NCI-H187 treated with DMSO at 0.1 percent for 48 hours (cell line): ENCODE measurements around the gene SWAP70.
"Not testable (repeated sequence)": the region's sequence is repeated elsewhere in the genome, so short reads cannot be mapped to it uniquely, and the experiment has no call there.

ENCODE experiments used
- DNase-seq: peaks from one replicate; lab custom pipeline; 2025; lab: John Stamatoyannopoulos, UW

Gene SWAP70

DNA sequence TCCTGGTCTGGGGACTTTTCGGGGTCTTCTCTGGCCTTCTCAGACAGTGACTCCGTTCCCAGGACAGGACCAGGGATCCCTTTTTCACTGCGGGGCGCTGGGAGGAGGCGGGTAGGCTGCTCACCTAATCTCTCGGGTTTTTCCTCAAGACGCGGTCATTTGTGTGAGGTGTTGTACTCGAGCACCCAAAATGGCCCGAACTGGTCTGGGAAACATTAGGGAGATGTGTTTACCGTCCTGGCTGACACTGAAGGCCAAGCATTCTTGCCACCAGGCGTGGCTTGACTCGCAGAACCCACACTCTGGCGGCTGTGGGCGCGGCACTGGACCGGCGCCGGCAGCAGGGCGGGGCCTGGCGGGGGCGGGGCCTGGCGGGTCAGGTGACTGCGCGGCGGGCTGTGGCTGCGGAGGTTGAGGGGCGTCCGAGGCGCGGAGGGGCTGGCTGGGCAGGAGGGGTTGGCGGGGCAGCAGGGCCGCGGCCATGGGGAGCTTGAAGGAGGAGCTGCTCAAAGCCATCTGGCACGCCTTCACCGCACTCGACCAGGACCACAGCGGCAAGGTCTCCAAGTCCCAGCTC is at the start of gene SWAP70:
Gene SWAP70, plus strand, starts transcription at position 379 of the 577 bp plus-strand sequence. Its CDS starts 103 bp downstream, at position 482.
- no peak for DNase-seq

DNA sequence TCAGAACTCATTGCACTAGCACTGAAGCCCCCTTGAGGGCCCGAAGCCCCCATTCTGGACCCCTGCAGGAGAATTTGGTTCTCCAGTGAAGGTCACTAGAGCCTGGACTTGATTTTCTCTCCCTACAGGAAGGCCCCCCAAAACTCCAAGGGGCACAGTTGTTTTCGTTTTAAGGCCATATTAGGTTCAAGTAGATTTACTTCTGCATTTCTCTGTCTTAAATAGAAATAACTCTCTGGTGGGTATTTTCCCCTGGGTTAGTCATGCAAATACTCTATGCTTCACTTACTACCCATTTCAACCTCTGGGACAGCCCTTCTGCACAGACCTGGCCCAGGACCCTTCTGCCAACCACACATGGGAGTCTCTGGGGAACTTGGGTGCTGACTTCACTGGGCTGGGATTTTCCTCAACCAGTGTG is 48.8 kb upstream of the SWAP70 start:
- no peak for DNase-seq

DNA sequence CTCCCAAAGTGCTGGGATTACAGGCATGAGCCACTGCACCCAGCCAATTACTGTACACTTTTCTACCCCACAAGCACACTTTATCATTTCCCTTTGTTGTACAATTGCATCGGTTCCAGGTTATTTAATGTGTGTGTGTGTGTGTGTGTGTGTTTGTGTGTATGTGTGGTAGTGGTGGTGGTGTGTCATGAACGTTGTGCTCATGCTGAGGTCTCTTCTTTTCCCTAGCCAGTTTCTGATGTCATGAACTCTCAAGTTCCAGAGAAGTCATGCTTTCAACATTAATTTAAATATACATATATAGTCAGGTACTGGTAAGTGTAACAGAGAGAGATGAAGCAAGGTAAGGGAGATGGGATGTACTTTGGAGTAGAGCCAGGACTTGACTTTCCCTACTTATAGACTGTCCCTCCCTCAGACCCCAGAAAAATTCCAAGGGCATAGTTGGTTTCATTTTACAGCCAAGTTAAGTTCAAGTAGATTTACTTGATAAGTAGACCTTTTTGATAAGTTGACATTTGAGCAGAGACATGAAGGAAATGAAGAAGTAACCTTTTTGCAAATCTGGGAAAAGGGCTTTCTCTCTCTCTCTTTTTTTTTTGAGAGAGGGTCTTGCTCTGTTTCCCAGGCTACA is 47.7 kb upstream of the SWAP70 start:
- no peak for DNase-seq

DNA sequence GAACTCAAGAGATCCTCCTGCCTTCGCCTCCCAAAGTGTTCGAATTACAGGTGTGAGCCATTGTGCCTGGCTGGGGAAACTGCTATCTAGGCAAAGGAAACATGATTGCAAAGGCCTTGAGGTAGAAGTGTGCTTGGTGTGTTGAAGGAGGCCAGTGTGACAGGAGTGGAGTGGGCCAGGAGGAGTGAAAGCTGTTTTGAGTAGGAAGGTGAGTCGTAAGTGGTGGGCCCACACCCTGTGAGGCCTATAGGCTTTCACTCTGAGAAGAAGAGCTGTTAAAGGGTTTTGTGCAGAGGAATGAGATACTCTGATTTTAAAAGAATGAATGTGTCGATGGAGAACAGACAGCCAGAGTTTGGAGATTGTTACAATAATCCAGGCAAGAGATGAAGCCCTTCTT is 47.0 kb upstream of the SWAP70 start:
- no peak for DNase-seq

DNA sequence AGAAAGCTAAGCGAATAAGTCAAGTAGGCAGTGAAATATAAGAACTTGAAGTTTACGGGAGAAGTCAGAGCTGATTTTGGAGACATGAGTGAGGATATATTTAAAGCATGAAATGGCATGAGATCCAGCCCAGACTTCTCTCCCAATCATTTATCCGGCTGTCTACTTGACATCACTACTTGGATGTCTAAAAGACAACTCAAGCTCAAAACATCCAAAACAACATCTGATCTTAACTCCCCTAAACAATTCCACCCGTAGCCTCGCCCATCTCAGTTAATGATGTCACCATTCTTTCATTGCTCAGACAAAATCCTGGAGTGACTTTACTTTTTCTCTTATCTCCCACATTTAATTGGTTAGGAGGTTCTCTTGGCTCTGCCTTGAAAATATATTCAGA is 45.9 kb upstream of the SWAP70 start:
- no peak for DNase-seq

DNA sequence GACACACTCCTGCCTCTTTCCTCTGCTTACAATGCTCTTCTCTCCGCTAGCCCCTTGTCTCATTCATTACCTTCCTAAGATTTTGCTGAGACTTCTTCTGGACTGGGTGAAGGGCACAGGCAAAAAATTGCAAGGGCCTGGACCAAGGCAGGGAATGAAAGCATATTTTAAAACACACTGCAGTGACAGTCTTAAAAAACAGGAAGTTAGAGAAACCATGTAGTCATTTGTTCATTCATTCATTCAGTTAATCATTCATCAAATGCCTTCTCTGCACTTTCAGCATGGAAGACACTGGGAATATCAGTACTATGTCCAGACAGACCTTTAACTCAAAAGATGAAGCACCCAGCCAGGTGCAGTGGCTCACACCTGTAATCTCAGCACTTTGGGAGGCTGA is 44.9 kb upstream of the SWAP70 start:
- DNase-seq = no peak

DNA sequence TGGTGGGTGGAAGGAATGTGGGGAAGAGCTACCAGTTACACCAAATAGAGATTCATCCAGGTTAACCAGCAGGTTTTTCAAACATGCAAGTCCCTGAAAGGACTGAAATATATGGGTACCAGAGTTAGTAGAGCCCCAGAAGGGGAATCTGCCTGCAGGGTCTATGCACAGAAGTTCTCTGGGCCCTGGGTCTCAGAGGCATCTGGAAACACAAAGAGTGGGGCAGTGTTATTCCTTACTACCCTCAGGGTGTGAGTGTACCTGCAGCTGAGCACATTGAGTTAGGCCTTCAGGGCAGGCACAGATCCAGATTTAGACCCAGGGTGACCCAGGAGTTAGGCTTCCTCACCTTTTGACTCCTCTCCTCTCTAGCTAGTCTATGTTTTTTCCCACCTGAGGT is 43.9 kb upstream of the SWAP70 start:
- no peak for DNase-seq

DNA sequence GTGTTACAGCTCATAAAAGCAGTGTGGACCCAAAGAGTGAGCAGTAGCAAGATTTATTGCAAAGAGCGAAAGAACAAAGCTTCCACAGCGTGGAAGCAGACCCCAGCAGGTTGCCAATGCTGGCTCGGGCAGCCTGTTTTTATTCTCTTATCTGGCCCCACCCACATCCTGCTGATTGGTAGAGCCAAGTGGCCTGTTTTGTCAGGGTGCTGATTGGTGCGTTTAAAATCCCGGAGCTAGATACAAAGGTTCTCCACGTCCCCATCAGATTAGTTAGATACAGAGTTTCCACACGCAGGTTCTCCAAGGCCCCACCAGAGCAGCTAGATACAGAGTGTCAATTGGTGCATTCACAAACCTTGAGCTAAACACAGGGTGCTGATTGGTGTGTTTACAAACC is 41.5 kb upstream of the SWAP70 start:
- DNase-seq = not testable (repeated sequence)

DNA sequence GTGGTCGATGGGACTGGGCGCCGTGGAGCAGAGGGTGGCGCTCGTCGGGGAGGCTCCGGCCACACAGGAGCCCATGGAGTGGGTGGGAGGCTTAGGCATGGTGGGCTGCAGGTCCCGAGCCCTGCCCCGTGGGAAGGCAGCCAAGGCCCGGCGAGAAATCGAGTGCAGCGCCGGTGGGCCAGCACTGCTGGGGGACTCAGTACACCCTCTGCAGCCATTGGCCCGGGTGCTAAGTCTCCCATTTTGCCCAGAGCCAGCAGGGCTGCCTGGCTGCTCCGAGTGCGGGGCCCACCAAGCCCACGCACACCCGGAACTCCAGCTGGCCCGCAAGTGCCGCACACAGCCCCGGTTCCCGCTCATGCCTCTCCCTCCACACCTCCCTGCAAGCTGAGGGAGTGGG is 40.8 kb upstream of the SWAP70 start:
- not testable (repeated sequence) for DNase-seq

DNA sequence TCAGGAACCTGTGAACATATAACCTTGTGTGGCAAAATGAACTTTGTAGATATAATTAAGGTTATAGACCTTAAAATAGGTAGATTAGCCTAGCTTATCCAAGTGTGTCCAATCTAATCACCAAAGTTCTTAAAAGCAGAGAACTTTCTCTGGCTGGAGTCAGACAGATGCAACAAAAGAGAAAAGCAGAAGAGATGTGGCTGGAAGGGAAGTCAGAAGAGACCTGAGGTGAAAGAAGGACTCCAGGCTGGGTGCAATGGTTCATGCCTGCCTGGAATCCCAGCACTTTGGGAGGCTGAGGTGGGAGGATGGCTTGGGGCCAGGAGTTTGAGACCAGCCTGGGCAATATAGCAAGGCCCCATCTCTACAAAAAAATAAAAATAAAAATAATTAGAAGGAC is 39.4 kb upstream of the SWAP70 start:
- DNase-seq = no peak

DNA sequence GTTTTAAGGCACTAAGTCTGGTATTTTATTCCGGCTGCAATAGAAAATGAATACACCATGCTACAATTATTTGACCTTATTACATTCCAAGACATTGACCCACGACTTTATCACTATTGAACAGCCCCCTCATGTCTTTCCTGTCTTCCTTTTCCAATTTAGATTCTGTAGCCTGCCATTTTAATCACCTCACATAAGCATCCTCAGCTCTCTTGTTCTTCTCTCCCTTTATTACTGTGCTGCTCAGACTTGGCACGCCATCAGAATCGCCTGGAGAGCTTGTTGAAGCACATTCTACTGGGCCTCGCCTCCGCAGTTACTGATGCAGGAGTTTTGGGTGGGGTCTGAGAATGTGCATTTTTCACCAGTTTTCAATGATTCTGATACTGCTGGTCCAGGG is 38.7 kb upstream of the SWAP70 start:
- DNase-seq = no peak

DNA sequence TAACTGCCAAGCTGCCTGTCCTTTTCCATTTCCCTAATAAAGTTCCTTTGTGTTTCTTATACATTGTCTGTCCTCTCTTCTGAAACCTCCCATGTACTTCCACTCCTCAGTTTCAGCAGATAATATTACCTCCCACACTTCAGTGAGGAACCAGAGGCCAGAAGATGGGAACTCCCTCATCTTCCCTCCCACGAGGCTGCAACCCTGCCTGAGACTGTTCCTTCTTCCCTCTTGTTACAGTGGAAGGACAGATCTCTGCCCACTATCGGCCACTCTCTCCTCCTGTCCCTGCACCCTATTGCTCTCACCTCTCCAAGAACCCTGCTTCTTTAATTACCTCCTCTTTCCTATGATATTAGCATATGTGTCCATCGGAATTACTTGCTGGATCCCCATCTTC is 38.1 kb upstream of the SWAP70 start:
- DNase-seq = no peak

DNA sequence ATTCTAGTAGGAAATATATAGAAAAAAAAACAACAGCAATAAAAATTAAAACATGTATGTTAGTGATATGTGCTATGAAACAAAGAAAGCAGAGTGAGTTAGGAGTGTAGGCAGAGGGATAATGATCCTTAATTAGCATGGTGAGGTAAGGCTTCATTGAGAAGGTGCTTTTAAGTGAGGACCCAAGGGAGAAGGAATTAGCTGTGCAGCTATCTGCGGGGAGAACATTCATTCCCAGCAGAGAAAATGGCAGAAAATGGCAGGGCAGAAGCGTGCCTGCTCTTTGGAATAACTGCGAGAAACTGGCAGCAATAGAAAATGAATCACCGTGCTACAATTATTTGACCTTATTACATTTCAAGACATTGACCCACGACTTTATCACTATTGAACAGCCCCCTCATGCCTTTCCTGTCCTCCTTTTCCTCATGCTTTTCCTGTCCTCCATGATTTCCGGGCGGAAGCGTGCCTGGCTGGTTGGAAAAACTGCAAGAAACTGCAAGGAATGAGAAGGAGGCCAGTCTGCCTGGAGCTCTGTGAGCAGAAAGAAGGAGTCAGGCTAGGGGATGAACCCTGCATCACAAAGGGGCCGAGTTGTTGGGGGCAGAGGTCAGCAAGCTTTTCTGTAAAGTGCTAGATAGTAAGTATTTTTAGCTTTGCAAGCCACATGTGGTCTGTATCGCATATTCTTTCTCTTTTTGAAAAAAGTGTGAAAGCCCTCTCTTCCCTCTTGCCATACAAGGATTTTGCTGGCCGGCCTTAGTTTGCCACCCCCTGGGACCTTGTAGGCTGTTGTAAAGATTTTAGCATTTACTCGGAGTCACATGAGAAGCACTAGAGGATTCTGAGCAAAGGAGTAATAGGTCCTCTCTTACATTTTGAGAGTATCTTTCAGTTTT is 37.1 kb upstream of the SWAP70 start:
- DNase-seq = no peak

DNA sequence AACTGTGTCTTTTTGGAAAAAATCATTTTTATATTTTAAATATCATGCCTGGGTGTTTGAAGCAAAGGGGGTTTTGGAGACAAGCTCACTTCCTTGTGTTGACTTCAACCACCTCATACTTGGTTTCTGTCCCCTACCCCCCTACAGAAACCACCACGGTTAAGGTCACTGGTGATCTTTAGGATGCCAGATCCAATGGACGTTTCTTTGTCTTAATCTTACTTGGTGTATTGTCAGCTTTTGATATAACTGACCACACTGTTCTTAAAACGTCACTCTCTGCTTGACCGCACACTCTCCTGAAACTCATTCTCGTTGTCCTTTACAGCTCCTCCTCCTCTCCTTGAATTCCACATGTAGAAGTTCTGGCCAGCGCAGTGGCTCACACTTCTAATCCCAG is 34.8 kb upstream of the SWAP70 start:
- no peak for DNase-seq

DNA sequence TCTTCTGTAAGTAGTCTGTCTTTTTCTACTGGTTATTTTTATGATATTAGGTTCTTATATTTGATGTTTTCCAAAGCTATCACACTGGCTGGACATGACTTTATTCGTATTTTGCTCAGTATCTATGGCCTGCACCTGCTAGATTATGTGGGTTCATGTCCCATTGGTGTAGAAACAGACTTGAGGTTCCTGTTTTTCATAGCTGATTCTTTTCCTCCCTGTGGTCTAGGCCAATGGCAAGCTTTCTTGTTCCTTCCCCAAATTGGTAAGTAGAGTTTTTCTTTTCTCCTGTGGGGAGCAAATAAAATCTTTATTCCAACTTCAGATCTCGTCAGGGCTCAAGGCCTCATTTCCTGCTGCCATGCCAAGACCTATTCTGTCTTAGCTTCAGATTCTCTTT is 30.2 kb upstream of the SWAP70 start:
- DNase-seq = no peak

DNA sequence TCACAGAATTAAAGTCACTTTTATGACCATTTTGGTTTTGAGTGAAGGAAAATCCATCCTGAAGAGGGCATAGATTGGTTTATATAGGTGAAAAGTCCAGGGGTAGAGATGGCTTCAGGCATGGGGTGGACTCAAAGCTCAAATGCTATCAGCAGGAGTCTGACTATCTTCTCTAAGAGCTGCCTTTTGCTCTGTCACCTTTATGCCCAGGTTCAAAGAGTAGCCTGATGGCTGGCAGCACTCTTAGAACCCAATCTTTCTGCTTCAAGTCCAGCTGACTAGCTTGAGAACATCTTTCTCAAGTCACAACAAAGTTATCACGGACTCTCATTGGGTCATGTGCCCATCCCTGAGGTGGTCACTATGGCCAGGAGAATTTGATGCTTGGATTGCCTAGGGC is 27.2 kb upstream of the SWAP70 start:
- DNase-seq = no peak

DNA sequence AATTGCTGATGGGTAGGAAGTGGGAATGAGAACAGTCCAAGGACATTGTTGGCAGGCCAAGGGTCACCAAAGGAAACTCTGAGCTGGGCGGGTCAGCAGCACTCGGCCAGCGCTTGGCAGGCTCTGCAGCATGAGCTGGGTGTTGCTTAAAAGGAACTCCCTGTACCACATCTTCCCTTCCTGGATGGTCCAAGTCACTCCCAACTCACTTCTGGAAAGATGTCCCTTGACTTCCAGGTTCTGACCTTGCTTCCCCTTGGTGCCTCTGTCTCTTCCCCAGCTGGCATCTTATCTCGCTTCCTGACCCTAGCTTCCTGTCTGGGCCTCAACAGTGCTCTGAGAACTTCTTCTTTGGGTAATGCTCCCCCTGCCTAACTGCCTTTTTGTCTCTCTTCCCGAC is 24.8 kb upstream of the SWAP70 start:
- DNase-seq = no peak

DNA sequence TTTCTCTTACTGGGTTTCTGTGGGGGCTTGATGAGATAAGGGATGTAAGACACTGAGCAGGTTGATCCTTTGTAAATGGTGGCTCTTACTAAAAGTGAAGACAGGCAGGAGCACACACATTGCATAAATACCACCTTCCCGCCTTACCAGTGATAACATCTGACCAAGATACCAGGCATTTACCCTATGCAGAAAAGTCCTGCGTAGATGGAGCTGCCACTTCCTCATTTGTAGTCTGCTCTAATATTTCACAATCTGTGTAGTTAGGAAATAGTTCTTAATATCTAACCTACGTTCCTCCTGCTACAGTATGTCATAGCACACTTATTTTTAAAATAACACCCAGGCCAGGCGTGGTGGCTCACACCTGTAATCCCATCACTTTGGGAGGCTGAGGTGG is 23.9 kb upstream of the SWAP70 start:
- no peak for DNase-seq

DNA sequence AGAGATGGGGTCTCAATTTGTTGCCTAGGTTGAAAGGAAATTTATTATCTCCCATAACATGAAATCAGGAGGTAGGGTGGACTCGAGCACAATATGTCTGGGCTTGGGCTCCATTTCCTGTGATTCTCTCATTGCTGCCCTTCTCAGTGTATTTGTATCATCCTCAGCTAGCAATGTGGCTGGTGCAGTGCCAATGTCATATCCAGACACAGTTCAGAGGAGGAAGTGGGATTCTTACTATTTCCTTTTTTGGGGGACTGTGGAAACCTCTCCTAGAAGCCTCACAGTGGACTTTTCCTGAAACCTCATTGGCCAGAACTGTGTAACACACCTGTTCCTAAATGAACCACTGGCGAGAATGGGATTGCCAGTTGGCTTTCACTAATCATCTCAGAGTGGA is 21.0 kb upstream of the SWAP70 start:
- no peak for DNase-seq

DNA sequence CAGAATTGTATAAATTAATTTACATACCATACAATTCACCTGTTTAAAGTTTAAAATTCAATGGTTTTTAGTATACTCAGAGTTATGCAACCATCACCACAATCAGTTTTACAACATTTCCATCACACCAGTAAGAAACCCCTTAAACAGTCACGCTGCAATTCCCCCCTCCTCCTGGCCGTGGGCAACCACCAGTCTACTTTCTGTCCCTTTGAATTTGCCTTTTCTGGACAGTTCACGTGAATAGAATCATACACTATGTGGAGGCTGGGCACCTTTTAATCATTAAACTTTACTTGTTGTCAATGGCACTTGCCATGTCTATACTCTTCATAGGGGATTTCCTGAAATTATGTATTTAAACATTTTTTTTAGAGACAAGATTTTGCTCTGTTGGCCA is 20.1 kb upstream of the SWAP70 start:
- DNase-seq = no peak

DNA sequence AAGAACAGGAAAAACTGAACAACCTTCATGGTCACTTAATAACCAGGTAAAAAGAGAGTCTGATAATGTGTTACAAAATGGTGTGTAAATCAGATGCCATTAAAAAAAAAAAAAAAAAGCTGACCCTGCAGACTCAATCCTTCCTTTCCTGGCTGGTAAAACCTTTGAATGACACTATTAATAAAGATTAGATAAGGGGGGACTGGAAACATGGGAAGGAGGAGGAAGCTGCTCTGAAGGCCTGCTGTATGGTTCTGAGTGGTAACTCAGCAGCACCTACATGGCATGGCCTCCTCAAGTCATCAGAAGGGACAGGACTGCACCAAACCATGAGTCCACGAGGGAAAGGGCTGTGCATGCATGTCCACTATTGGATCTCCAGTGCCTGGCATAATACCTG is 18.0 kb upstream of the SWAP70 start:
- DNase-seq = no peak

DNA sequence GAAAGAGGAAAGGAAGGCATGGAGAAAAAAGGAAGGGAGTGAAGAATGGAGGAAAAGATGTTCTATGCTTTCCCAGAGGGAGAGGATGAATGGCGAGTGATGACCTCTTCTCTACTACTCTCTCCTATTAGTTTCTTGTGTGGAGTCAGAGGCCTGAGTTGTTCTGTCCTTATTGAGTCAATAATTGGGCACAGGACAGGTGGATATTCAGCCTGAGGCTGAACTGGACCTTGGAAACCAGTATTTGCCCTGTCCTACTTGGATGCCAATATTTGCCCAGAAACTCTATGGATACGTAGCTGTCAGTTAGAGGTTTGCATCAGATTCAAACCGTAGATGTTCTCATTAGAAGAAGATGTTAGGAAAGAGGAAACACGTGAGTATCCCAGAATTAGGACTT is 17.6 kb upstream of the SWAP70 start:
- no peak for DNase-seq

DNA sequence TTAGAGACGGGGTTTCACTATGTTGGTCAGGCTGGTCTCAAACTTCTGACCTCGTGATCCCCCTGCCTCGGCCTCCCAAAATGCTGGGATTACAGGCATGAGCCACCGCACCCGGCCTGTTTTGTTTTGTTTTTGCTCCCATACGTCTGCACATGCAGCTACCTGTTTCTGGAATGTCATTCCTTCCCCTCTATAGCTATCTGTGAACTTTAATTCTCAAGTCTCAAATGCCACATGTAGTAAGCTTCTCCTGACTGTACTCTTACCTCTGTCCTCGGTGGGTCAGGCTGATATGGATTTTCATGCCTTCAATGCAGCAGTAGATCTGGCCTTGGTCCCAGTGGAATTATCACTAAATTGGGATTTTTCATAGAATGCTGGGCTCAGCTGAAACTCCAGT is 12.4 kb upstream of the SWAP70 start:
- no peak for DNase-seq
